HG03565 (cell line): ENCODE measurements around the gene KRTAP5-4.
"Not testable (repeated sequence)": the region's sequence is repeated elsewhere in the genome, so short reads cannot be mapped to it uniquely, and the experiment has no call there.

Experiments
- ATAC-seq: cut with Tn5 transposase; IDR thresholded peaks from one replicate; pipeline ENCODE4 v1.9.1; 2021; ENCODE audit warnings: mild to moderate bottlenecking, moderate library complexity; ENCODE audit not compliant: unreplicated experiment

The KRTAP5-4 gene

DNA sequence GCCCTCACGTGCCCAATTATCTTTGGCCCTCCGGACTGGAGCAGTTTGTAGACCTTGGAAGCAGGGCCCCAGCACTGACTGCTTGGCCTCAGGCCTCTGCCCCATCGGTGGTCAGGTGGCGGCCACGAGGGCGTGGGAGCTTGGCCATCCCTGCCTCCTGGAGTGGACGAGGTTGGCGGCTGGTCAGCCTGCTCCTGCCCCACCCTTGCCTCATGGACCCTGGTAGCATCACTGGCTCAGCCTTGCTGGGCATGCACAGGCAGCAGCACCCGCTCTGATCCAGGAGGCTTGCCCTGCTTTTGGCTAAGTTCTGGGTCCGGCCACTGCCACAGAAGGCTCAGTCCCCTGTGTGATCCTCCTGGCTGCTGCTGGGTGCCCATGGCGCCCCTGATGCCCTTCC lies 17.8 kb downstream of the KRTAP5-4 start:
- no peak for ATAC-seq

DNA sequence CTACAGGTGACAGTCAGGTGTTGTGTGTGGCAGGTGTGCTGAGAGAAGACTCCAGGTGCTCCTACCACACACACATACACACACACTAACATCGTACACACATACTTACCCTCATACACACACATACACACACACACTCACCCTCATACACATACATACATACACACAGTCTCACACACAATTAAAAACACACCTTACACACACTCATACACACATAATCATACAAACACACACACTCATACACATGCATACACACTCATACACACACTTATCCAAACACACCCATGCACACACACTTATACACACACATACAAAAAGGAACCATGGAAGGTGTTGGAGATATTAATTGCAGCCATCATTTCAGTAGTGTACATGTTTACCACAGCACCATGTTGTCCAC lies 18.3 kb downstream of the KRTAP5-4 start:
- no peak for ATAC-seq

- not testable (repeated sequence) for ATAC-seq
Measured at GRCh38 chr11:1601663-1602062, 20.3 kb downstream of the KRTAP5-4 start.

DNA sequence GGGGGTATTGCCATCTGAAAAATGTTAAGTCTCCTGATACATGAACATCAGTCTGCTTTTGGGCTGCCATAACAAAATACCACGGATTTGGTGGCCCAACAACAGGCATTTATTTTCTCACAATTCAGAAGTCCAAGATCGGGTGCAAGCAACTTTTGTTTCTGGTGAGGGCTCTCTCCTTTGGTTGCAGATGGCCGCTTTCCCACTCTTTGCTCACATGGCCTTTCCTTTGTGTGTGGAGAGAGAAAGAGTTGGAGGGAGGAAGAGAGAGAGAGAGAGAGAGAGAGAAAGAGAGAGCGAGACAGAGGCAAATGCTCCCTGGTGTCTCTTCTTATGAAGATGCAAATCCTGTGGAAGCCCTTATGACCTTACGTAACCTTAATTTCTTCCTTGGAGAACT lies 21.3 kb downstream of the KRTAP5-4 start:
- ATAC-seq: no peak

DNA sequence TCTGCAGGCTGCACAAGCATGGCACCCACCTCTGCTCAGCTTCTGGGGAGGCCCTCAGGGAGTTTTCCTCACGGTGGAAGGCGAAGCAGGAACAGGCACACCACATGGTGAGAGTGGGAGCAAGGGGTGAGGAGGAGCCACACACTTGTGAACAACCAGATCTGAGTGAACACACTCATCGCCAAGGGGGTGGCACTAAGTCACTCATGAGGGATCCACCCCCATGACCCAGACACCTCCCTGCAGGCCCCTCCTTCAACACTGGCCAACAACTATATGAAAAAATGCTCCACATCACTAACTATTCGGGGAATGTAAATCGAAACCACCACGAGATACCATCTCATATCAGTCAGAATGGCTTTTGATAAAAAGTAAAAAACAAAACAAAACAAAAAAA lies 23.1 kb downstream of the KRTAP5-4 start:
- ATAC-seq: no peak

GRCh38 chr11:1598406-1598805 lies 23.5 kb downstream of the KRTAP5-4 start:
- ATAC-seq: not testable (repeated sequence)

DNA sequence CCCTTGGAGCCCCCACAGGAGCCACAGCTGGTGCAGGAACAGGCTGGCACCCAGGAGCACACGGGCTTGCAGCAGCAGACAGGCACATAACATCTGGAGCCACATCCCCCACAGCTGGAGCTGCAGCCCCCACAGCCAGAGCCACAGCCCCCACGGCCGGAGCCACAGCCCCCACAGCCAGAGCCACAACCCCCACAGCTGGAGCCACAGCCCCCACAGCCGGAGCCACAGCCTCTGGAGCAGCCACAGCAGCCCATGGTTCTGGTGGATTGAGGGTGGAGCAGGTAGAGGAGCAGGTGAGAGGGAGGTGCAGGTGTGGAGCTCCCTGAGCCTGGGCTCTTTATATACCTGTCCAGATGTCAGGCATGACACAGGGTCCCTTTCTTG lies 24.0 kb downstream of the KRTAP5-4 start, which contains the start of gene KRTAP5-2:
Gene KRTAP5-2, minus strand, starts transcription at position 301 of the 387 bp plus-strand sequence. Its CDS starts 44 bp downstream, at position 257.
- ATAC-seq: no peak

- no peak for ATAC-seq
Measured at GRCh38 chr11:1597331-1597993, 24.5 kb downstream of the KRTAP5-4 start.

DNA sequence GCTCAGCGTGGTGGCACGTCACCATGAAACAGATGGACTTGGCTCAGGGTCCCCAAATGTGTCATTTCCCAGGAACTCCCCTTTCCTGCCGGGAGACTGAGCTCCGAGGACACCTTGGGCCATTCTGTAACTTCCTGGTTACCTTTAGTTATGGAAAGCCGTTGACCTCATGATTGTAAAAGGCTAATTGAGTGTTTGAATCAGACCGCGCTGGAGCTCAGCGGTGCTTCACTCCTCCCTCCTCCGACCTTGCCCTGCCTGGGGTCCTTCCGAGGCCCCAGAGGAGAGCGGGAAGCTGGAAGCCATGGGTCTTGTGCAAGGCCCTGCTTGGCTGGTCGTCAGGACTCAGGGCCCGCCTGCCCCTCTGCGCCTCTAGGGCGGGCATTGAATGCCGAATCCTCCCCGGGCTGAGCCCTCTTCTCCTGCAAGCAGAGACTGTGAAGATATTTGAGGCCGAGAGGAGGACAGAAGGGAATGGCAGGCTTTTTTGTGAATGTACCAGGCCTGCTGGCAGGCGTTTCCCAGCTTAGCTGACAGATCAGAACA lies 25.3 kb downstream of the KRTAP5-4 start:
- not testable (repeated sequence) for ATAC-seq

- not testable (repeated sequence) for ATAC-seq
Measured at GRCh38 chr11:1595994-1596575, 25.9 kb downstream of the KRTAP5-4 start.

DNA sequence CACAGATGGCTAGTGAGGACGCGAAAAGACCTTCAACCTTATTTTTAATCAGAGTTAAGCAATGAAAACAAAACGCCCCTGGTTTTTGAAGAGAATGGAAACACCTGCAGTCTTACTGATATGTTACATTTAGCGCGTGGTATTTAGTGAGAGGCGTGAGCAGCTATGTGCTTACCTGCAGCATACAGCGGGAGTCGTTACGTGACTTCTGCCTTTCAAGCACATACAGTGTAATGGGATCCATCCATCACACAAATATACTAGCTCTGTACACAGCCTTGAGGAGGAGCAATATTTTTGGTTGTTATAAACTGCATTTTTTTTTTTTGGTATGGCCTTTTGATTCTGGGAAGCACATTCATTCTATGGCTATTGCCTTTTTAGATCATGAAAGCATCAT lies 29.3 kb downstream of the KRTAP5-4 start:
- ATAC-seq: no peak

DNA sequence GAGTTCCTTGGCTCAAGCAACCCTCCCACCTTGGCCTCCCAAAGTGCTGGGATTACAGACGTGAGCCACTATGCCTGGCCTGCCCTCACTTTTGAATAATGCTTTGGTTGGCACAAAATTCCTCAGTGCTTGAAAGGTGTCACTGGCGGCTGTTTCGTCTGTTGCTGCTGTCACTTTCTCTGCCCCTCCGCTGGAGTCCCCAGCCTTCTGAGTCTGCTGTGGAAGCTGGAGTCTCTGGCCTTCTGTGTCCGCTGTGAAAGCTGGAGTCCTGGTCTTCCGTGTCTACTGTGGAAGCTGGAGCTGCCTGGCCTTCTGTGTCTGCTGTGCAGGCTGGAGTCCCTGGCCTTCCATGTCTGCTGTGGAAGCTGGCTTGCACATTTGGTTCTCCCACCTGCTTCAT lies 31.9 kb downstream of the KRTAP5-4 start:
- ATAC-seq: no peak

DNA sequence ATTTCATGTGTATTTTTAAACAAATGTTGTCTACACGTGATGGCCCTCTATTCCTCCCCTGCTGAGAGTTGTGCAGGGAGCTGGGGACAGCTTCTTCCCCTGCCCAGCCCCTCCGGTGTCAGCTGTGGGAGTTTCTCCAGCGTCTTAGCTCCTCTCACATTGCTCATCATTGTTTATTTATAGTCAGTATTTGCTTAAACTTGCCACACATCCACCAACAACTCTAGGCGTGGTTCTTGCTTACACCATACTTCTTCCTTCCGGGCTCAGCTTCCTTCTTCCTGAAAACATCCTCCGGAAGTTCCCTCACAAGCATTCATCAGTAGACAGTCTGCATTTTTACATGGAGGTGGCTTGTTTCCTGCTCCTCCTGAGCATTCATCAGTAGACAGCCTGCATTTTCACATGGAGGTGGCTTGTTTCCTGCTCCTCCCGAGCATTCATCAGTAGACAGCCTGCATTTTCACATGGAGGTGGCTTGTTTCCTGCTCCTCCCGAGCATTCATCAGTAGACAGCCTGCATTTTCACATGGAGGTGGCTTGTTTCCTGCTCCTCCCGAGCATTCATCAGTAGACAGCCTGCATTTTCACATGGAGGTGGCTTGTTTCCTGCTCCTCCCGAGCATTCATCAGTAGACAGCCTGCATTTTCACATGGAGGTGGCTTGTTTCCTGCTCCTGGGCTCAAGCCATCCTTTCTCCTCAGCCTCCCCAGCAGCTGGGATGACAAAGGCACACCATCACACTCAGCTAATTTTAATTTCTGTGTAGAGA lies 32.6 kb downstream of the KRTAP5-4 start:
- not testable (repeated sequence) for ATAC-seq

- ATAC-seq: no peak
Measured at GRCh38 chr11:1586699-1587098, 35.2 kb downstream of the KRTAP5-4 start.

GRCh38 chr11:1584661-1585370 lies 37.1 kb downstream of the KRTAP5-4 start, which contains the start of gene KRTAP5-1:
Gene KRTAP5-1, minus strand, starts transcription at chr11:1585283. Its CDS starts 34 bp downstream, at chr11:1585249.
- not testable (repeated sequence) for ATAC-seq

DNA sequence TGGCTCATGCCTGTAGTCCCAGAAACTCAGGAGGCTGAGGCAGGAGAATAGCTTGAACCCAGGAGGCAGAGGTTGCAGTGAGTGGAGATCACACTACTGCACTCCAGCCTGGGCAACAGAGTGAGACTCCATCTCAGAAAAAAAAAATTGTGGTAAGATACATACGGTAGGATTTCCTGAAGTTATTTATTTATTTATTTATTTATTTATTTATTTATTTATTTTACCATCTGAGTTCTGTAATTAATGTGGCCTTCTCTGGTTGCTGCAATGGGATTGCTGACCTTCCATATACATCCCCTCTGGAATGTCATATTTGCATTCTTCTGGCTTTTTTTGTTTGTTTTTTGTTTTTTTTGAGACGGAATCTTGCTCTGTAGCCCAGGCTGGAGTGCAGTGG lies 39.0 kb downstream of the KRTAP5-4 start:
- not testable (repeated sequence) for ATAC-seq

DNA sequence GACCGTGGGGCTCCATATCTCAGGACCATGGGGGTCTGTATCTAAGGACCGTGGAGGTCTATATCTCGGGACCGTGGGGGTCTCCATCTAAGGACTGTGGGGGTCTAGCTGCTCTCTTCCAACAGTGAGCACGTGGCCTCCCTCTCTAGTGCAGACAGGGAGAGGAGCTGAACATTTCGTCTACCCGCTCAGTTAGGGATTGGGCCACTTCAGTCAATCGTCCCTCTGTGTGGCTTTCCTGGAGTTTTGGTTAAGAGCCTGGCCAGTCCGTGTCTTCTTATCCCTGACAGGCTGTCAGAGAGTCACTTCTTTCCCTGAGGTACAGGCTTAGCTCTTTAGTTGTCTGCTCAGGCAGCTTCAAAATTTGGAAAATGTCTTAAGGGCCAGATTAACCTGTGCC lies 40.0 kb downstream of the KRTAP5-4 start:
- no peak for ATAC-seq

DNA sequence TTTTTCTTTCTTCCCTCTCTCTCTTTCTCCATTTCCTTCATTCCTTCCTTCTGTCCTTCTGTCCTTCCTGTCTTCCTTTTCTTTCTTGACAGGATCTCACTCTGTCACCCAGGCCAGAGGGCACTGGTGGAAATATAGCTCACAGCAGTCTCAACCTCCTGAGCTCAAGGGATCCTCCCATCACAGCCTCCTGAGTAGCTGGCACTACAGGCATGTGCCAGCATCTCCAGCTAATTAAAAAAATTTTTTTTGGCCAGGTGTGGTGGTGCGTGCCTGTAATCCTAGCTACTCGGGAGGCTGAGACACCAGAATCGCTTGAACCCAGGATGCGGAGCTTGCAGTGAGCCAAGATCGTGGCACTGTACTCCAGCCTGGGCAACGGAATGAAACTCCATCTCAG lies 45.1 kb downstream of the KRTAP5-4 start:
- ATAC-seq: no peak

GRCh38 chr11:1575756-1576155 lies 46.2 kb downstream of the KRTAP5-4 start:
- not testable (repeated sequence) for ATAC-seq

GRCh38 chr11:1574933-1575242 lies 47.0 kb downstream of the KRTAP5-4 start:
- ATAC-seq: no peak
